HG02610 (cell line): ENCODE data around the gene ACSF2.

Experiments used
- ATAC-seq: cut with Tn5 transposase; IDR thresholded peaks from one replicate; pipeline ENCODE4 v1.9.1; 2021; ENCODE audit warnings: mild to moderate bottlenecking, moderate library complexity; ENCODE audit not compliant: unreplicated experiment

ACSF2 gene

GRCh38 chr17:50519141-50519834 is 93.3 kb downstream of the ACSF2 start:
- no peak for ATAC-seq

GRCh38 chr17:50520483-50520882 is 94.5 kb downstream of the ACSF2 start:
- ATAC-seq = no peak

- no peak for ATAC-seq
Measured at GRCh38 chr17:50521514-50521913, 95.5 kb downstream of the ACSF2 start.

GRCh38 chr17:50522766-50523165 is 96.7 kb downstream of the ACSF2 start:
- ATAC-seq = no peak

DNA sequence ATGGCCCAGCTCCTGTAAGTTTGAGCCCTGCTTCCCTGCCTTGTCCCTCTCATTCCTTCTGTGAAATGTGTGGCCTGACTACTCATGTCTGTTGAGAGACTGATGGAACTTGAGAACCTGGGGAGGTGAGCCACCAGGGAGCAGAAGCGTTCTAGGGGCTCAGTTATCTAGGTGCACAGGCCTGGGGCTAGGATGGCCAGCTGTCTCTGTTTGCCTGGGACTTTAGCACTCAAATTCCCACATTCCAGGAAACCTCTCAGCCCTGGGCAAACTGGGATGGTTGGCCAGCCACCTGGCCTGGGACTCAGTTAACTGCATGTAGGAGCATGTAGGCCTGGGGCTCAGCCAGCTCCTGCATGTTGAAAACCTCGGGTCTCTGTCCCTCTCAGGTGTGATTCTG is 97.2 kb downstream of the ACSF2 start:
- no peak for ATAC-seq
